Sigmoid colon (tissue), 4 donors: ENCODE data around the gene ENTPD1.

ENCODE experiments used
- EP300 ChIP-seq, 4 donors: sonication (generic); formaldehyde crosslinking; IDR thresholded peaks; one replicate each; pipeline ENCODE4 v1.6.1; 2017; ENCODE audit warnings: antibody characterized with exemption in 4 of 4
- POLR2A ChIP-seq, 2 donors: fragments of 450-650 bp; IDR thresholded peaks; one replicate each; pipeline ENCODE4 v1.6.1; 2016; ENCODE audit warnings: antibody characterized with exemption in 2 of 2, mild to moderate bottlenecking in 2 of 2, moderate library complexity in 2 of 2
- POLR2AphosphoS5 ChIP-seq, 4 donors: sonication (generic); formaldehyde crosslinking; IDR thresholded peaks; one replicate each; pipeline ENCODE4 v1.6.1; 2017; ENCODE audit warnings: antibody characterized with exemption in 4 of 4
- TF ChIP-seq, protein P1 (sequence below), 4 experiments: fragments of 450-650 bp in 3 of 4; fragments of 200-600 bp in 1 of 4; IDR thresholded peaks; one replicate each; pipeline ENCODE4 v1.5.1; 2016 to 2019; ENCODE audit warnings: antibody characterized with exemption in 4 of 4, mild to moderate bottlenecking in 3 of 4, moderate library complexity in 2 of 4

DNA sequence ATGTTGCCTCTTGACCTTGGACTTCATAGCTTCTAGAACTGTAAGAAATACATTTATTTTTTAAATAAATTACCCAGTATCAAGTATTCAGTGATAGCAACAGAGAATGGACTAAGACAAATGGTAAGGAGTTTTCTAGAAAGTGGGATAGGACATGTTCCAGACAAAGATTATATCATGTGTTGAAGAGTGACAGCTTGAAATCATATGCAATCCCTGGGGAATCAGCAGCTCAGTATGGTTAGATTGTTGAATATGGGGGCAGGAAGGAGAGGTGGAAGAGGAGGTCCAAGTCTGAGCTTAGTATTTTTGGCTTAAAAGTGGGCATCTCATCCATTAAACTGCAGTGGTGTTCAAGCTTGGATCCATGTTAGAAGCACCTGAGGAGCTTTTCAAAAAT, 74.1 kb downstream of the ENTPD1 start:
- TF ChIP-seq, protein P1, sequence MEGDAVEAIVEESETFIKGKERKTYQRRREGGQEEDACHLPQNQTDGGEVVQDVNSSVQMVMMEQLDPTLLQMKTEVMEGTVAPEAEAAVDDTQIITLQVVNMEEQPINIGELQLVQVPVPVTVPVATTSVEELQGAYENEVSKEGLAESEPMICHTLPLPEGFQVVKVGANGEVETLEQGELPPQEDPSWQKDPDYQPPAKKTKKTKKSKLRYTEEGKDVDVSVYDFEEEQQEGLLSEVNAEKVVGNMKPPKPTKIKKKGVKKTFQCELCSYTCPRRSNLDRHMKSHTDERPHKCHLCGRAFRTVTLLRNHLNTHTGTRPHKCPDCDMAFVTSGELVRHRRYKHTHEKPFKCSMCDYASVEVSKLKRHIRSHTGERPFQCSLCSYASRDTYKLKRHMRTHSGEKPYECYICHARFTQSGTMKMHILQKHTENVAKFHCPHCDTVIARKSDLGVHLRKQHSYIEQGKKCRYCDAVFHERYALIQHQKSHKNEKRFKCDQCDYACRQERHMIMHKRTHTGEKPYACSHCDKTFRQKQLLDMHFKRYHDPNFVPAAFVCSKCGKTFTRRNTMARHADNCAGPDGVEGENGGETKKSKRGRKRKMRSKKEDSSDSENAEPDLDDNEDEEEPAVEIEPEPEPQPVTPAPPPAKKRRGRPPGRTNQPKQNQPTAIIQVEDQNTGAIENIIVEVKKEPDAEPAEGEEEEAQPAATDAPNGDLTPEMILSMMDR (IDR thresholded peaks at IDR 0.05) = no peak
- TF ChIP-seq POLR2A (IDR thresholded peaks at IDR 0.05) = no peak
- no peak for TF ChIP-seq POLR2AphosphoS5 (IDR thresholded peaks at IDR 0.05)
- TF ChIP-seq EP300 (IDR thresholded peaks at IDR 0.05) = no peak
